ENCODE results near the gene USP37.

GRCh38 chr2:218555527-218555926, 12.6 kb downstream of the USP37 start:
- TF ChIP-seq CTCF (IDR thresholded peaks at IDR 0.05; ENCODE audit: low read depth, low read length), result no peak
- no peak for TF ChIP-seq EZH2phosphoT487 (IDR thresholded peaks at IDR 0.05; ENCODE audit: low read depth)
